Mesodermal cell (in vitro differentiated cells): Measurements from ENCODE around the gene SLC22A7.

Source experiments
- H3K27ac ChIP-seq: 2 replicates; pipeline ENCODE4 v1.7.0; 2013; ENCODE audit warnings: mild to moderate bottlenecking, low read depth, low read length, moderate library complexity; ENCODE audit not compliant: severe bottlenecking
- H3K36me3 ChIP-seq: 2 replicates; pipeline ENCODE4 v1.7.1; 2013; ENCODE audit warnings: mild to moderate bottlenecking, low read length, moderate library complexity; ENCODE audit not compliant: control insufficient read depth, insufficient read depth
- H3K4me1 ChIP-seq: one replicate; pipeline ENCODE4 v1.7.1; 2013; ENCODE audit warnings: mild to moderate bottlenecking, low read length; ENCODE audit not compliant: insufficient read depth, control insufficient read depth, poor library complexity, severe bottlenecking
- H3K4me3 ChIP-seq: 2 replicates; pipeline ENCODE4 v1.7.0; 2013; ENCODE audit warnings: low read length, control low read depth, mild to moderate bottlenecking; ENCODE audit not compliant: insufficient read depth, poor library complexity, severe bottlenecking; ENCODE audit errors: extremely low read depth
- H3K9me3 ChIP-seq: 2 replicates; pipeline ENCODE4 v1.7.1; 2013; ENCODE audit warnings: mild to moderate bottlenecking, low read length, moderate library complexity; ENCODE audit not compliant: control insufficient read depth
- WGBS, 2 experiments: methylation state at CpG; one replicate each; pipeline ENCODE4 v1.1.5; 2013; ENCODE audit warnings: missing lambda C conversion rate in 2 of 2; ENCODE audit not compliant: insufficient coverage in 2 of 2; 5-methylcytosine and 5-hydroxymethylcytosine counted together

SLC22A7 gene

DNA sequence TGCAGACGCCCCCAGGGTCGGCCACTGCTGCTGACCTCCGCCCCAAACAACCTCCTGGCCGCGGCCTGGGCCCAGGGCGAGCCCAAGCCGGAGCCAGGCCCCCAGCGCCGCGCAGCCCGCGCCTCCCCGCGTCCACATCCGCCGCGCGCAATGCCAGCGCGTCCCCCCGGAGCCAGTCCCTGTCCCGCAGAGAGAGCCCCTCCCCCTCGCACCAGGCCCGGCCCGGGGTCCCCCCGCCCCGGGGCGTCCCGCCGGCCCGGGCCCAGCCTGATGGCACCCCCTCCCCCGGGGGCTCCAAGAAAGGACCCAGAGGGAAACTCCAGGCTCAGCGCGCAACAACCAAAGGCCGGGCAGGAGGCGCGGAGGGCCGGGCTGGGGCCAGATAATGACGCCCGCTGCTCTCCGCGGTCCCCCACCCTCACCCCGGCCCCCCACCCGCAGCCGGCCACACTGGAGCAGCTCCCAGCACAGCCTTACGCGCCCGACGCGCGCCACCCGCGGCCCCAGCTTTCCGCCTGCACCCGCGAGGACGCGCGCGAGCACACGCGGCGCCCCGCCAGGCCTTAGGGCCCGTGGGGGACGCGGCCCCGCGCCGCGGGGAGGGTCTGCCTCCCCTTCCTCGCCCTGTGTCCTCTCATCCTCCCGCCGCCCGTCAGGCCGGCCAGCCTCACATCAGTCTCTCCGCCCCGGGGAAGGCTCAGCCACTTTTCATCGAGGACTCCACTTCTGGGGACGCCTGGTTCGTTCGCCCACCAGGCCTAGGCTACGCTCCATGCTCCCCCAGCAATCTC is 12.9 kb upstream of the SLC22A7 start:
- Histone ChIP-seq H3K36me3 (no peaks in the 10 kb centered on the region), H3K27ac (no peak overlapping the region), H3K4me3 (no peak overlapping the region), H3K9me3 (no peaks in the 10 kb centered on the region), H3K4me1 (peaks cover 10% of the 10 kb centered on the region)
- 87 to 94% methylated on average over 52 to 74 of the region's 83 CpGs for WGBS, 2 experiments

DNA sequence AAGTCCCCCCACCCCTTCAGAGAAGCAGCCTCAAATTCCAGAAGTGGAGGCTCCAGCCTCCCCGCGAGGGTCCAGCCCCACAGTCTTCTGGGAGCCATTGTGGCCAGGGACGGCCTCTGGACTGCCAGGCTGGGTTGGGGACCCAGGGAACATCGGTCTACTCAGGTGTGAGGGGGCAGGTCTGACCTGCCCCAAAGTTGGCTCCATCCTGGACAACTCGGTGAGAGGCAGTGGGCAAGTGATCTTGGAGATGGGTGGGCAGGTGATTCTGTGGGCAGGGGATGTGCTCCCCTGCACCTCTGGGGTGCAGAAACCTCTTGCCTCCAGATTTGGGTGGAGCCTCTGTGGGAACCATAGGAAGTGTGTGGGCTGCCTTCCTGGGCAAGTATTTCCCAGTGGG is 12.2 kb upstream of the SLC22A7 start:
- WGBS, 2 experiments: 92 to 98% methylated on average over 4 to 5 of the region's 5 CpGs
- H3K36me3 ChIP-seq: no peaks in the 10 kb centered on the region
- no peaks in the 10 kb centered on the region for H3K9me3 ChIP-seq
- H3K4me1 ChIP-seq: peaks cover 10% of the 10 kb centered on the region
- H3K4me3 ChIP-seq: no peak overlapping the region
- H3K27ac ChIP-seq: no peak overlapping the region

GRCh38 chr6:43286456-43286979 is 11.5 kb upstream of the SLC22A7 start:
- no peak overlapping the region for H3K4me3 ChIP-seq
- no peaks in the 10 kb centered on the region for H3K9me3 ChIP-seq
- WGBS, 2 experiments: 97 to 100% methylated on average over 4 to 6 of the region's 6 CpGs
- no peaks in the 10 kb centered on the region for H3K36me3 ChIP-seq
- peaks cover 10% of the 10 kb centered on the region for H3K4me1 ChIP-seq
- H3K27ac ChIP-seq: no peak overlapping the region

DNA sequence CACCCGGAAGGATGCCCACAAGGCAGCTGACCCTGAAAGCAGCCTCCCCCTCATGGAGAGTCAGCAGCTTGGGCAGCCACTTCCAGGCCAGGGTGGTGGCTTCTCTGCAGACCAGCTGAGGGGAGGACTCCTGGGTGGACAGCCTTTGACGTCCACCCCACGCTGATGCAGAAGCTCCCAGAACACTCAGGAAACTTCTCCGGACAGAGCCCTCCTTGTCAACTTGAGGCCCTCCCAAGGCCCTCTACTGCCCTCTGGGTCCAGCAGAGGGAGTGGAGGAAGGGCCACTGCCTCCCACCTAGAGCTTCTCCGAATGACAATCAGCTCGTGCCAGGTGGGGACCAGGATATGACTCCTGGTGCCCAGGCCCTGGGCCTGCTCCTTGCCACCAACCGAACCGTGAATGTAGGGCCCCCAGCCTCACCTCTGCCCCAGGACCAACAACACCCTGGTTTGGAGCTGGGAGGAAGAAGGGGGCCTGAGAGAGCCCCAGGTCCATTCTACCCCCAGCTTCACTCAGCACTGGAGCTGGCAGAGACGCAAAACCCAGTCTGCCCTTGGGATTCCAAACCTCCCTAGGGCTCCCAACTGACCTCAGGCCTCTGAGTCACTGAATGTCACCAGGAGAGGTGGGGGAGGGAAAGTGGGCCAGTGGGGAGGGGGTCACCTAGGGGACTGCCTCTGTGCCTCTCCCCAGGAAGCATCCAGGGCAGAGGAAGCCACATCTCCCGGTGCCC is 10.9 kb upstream of the SLC22A7 start:
- Histone ChIP-seq H3K4me1 (peaks cover 10% of the 10 kb centered on the region), H3K27ac (no peak overlapping the region), H3K9me3 (no peaks in the 10 kb centered on the region), H3K36me3 (no peaks in the 10 kb centered on the region), H3K4me3 (no peak overlapping the region)
- WGBS, 2 experiments: 74 to 78% methylated on average over 7 of the region's 10 CpGs

DNA sequence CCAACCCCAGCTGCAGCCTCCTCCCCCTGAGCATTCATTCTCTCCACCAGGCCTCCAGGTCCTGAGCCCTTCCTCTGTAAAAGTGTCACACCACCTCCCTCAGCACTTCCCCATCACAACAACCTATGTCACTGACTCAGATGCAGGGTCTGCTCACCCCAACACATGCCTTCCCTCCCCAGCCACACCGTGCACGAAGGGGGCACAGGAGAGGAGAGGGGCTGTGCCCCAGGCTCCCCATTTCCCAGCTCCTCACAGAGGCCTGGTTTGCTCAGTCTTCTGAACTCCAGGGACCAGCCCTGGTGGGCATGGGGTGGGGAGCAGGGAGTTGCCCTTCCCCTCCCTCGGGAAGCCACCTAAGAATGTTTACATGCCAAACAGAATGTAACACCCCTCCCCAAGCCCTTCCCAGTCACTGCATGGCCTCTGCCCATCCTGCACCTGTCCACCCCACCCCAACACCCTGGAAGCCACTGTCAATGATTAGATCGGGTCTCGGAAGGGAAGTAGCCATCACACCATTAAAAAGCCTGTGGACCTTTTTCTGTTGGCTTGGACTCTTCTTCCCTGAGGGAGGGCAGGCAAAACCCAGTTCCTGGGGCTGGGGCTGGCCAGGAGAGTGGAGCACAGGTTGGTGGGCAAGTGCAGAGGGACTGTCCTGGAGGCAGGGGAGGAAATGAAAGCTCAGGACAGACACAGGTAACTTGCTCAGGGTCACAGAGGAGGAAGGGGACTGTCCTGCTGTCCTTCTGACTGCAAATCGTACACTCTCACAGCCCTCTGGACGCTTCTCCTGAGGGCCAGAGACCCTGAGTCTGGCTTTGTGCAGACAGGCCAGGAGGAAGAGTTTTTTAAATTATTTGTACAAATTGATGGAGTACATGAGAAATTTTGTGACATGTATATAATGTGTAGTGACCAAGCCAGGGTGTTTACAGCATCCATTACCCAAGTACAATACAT is 10.1 kb upstream of the SLC22A7 start:
- no peak overlapping the region for H3K27ac ChIP-seq

GRCh38 chr6:43290339-43290904 is 7.6 kb upstream of the SLC22A7 start:
- no peak overlapping the region for H3K27ac ChIP-seq
- H3K4me3 ChIP-seq: no peak overlapping the region
- H3K36me3 ChIP-seq: no peaks in the 10 kb centered on the region
- H3K9me3 ChIP-seq: no peaks in the 10 kb centered on the region
- peaks cover 10% of the 10 kb centered on the region for H3K4me1 ChIP-seq
- 94 to 100% methylated on average over 2 of the region's 3 CpGs for WGBS, 2 experiments

More for the DNA sequence above, 10.1 kb upstream of the SLC22A7 start:
- H3K36me3 ChIP-seq: no peaks in the 10 kb centered on the region
- H3K4me3 ChIP-seq: no peak overlapping the region
- WGBS, 2 experiments: 88 to 93% methylated on average over 5 of the region's 7 CpGs
- H3K9me3 ChIP-seq: no peaks in the 10 kb centered on the region
- H3K4me1 ChIP-seq: peaks cover 10% of the 10 kb centered on the region

GRCh38 chr6:43290905-43291355 is 7.1 kb upstream of the SLC22A7 start:
- H3K36me3 ChIP-seq: no peaks in the 10 kb centered on the region
- WGBS, 2 experiments: 94 to 98% methylated on average over 5 to 6 of the region's 6 CpGs
- H3K9me3 ChIP-seq: no peaks in the 10 kb centered on the region
- no peak overlapping the region for H3K4me3 ChIP-seq
- H3K27ac ChIP-seq: no peak overlapping the region
- peaks cover 10% of the 10 kb centered on the region for H3K4me1 ChIP-seq

- no CpG with 5 or more reads among the region's 2 CpGs for WGBS, 2 experiments
- Histone ChIP-seq H3K4me3 (no peak overlapping the region), H3K4me1 (peaks cover 10% of the 10 kb centered on the region), H3K9me3 (no peaks in the 10 kb centered on the region), H3K27ac (no peak overlapping the region), H3K36me3 (no peaks in the 10 kb centered on the region)
Measured at GRCh38 chr6:43291708-43292107, 6.4 kb upstream of the SLC22A7 start.

DNA sequence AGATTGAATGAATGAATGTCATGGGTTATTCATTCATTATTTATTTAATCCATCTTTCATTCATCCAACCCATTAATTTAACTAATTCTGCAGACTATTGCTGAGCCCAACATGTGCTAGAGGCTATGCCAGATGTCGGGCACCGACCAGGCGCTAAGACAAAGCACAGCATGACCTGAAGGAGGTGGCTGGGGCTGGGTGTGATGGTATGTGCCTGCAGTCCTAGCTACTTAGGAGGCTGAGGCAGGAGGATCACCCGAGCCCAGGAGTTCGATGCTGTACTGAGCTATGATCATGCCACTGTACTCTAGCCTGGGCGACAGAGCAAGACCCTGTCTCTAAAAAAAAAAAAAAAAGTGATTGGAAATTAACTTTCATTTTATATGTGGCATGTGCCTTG is 5.7 kb upstream of the SLC22A7 start:
- 86 to 88% methylated on average over 3 to 5 of the region's 6 CpGs for WGBS, 2 experiments
- H3K9me3 ChIP-seq: no peaks in the 10 kb centered on the region
- H3K4me1 ChIP-seq: peaks cover 4% of the 10 kb centered on the region
- no peaks in the 10 kb centered on the region for H3K36me3 ChIP-seq
- H3K4me3 ChIP-seq: no peak overlapping the region
- no peak overlapping the region for H3K27ac ChIP-seq

- WGBS, 2 experiments: 89 to 91% methylated on average over 4 of the region's 5 CpGs
- Histone ChIP-seq H3K36me3 (no peaks in the 10 kb centered on the region), H3K4me3 (no peak overlapping the region), H3K4me1 (no peaks in the 10 kb centered on the region), H3K27ac (no peak overlapping the region), H3K9me3 (no peaks in the 10 kb centered on the region)
Measured at GRCh38 chr6:43292763-43293318, 5.2 kb upstream of the SLC22A7 start.
